ENCODE results near the gene LRIT3. TPM values are rescaled to one million over a fixed set of nuclear protein-coding genes. Genes with fewer than 3 reads are reported as not detected.

LRIT3 gene
- total RNA-seq: under 0.01 and 0.19 TPM in 2 replicates

DNA sequence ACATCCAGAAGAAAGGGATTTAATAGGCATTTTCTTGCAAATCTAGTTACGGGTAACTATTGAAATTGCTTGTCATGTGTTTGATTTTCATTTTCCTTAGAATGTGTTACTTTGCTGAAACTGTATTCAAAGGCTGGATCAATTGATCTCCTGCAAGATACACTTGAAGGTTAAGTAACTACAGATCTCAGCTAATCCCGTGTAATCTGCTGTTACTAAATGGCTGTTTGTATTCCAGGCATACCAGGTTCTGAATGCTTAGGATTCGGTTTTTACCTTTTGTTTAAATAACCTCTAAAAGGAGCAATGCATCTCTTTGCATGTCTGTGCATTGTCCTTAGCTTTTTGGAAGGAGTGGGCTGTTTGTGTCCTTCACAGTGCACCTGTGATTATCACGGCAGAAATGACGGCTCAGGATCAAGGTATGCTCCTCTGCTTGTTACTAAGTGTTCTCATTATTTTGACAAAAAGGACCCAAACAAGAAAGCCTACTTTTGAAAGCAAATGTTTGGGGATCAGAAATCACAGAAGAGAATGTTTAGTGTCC is at the start of gene LRIT3:
Gene LRIT3 (plus strand): TSS at position 212 of the 547 bp plus-strand sequence. CDS start 95 bp downstream, at position 307.

GRCh38 chr4:109801895-109802319 is 46.0 kb upstream of the LRIT3 start, which contains the start of gene CFI:
Gene CFI (minus strand): TSS chr4:109801999. CDS start chr4:109801971, 28 bp downstream.

DNA sequence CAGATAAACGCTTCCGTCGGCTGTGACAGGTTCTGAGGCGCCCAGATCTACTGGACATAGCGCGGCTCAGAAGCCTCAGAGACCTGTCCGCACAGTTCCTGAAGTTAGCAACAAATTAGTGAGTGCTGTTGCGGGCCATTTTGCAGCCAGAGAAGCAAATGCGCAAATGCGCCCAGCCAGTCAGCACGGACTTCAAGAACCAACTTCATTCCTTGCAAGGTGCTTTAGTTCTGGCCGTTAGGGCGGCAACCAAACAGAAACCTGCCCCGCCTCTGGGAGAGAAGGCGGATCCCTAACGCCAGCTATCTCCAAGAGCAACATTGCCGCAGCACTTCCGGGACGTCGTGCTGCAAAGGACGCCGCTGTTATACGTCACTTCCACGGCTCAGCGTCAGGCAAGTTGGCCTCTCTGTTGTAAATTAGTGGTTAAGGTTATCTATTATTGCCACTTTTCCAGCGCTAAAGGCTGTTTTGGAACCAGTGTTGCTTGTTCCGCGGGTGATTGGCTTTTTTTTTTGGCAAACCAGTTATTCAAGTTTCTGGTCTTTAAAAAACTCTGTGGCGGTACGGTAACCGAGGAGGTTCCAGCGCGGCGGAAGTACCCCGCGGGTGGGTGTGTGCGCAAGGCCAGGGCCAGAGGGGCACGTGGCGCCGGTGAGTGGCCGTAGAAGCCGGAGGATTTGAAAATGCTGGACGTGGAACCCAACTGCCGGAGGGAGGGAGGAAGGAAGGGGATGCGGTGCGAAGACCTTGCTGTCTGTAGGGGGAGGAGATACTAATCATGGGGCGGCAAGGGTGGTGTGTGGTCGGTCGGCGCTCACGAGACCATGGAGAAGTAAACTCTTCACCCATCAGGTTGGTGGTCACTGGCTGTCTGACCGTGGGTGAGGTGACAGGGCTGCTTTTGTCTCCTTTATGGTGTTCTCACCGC is 32.5 kb upstream of the LRIT3 start, which contains the start of gene GAR1:
Gene GAR1 (plus strand): TSS at position 612 of the 931 bp plus-strand sequence. CDS start 403 bp downstream, outside the sequence.

DNA sequence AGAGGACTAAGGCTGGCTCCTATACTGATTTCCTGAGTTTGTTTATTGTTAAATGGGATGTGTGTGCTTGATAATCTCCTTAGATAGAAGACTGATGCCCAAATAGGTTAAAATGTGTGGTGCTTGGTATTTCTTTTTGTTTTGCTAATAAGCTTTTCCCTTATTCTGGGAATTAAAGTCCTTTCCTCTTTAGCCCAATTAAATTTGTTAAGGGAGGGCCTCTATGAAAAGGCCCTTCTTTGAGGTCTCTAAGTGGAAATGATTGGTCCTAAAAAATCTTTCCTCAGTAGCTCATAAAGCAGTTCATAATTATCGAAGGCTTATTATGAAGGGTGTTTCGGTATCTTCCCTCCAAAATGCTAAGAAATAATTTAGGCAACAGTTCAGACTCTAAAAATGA is 20.2 kb upstream of the LRIT3 start, which contains the start of gene RRH:
Gene RRH (plus strand): TSS at position 301 of the 400 bp plus-strand sequence. CDS start 56 bp downstream, at position 357.

DNA sequence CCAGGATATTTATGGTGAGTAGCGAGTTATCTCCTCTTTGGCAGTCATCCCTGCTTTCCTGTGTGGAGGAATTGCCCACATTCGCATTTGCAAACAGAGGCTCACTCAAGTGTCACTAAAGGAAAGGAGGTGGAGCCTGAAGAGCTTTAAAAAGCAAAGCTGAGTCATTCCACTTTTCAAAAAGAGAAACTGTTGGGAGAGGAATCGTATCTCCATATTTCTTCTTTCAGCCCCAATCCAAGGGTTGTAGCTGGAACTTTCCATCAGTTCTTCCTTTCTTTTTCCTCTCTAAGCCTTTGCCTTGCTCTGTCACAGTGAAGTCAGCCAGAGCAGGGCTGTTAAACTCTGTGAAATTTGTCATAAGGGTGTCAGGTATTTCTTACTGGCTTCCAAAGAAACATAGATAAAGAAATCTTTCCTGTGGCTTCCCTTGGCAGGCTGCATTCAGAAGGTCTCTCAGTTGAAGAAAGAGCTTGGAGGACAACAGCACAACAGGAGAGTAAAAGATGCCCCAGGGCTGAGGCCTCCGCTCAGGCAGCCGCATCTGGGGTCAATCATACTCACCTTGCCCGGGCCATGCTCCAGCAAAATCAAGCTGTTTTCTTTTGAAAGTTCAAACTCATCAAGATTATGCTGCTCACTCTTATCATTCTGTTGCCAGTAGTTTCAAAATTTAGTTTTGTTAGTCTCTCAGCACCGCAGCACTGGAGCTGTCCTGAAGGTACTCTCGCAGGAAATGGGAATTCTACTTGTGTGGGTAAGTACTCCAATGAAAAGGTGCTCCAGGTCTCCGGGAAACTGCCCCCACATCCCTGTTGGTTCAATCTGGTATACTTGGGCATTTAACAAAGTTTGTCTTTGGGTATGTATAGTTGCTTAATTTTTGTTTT is 65.0 kb downstream of the LRIT3 start, which contains the start of gene EGF:
Gene EGF (plus strand): TSS at position 178 of the 890 bp plus-strand sequence. CDS start 453 bp downstream, at position 631.

Other genes starting within 250 kb of the LRIT3 start
- 36.6 and 44.4 TPM in 2 replicates for gene CASP6, start 144.7 kb upstream of the LRIT3 start, total RNA-seq
- 7.7 and 8.8 TPM in 2 replicates for gene PLA2G12A, start 118.0 kb upstream of the LRIT3 start, total RNA-seq
- gene CFI, start 46.1 kb upstream of the LRIT3 start, total RNA-seq: 47.0 and 48.1 TPM in 2 replicates
- 4.6 and 7.9 TPM in 2 replicates for gene GAR1, start 32.3 kb upstream of the LRIT3 start, total RNA-seq
- gene RRH, start 20.1 kb upstream of the LRIT3 start, total RNA-seq: not detected in 2 replicates
- under 0.01 and 0.38 TPM in 2 replicates for gene EGF, start 64.8 kb downstream of the LRIT3 start, total RNA-seq

Data from vein endothelial cell (primary cell).